ENCODE results near the gene CYP4X1.
"Not testable (repeated sequence)": the region's sequence is repeated elsewhere in the genome, so short reads cannot be mapped to it uniquely, and the experiment has no call there.

CYP4X1 gene

GRCh38 chr1:47069080-47069479 is 45.6 kb downstream of the CYP4X1 start:
- DNase-seq (ENCODE audit: low read depth in 3 of 3), result not testable (repeated sequence)

- not testable (repeated sequence) for DNase-seq (ENCODE audit: low read depth in 3 of 3)
These were observed 46.0 kb downstream of the CYP4X1 start for GRCh38 chr1:47069509-47069908.

- DNase-seq (ENCODE audit: low read depth in 3 of 3), result not testable (repeated sequence)
These were observed 65.9 kb downstream of the CYP4X1 start for GRCh38 chr1:47089356-47089755.

- DNase-seq (ENCODE audit: low read depth in 3 of 3), result not testable (repeated sequence)
These were observed 68.0 kb downstream of the CYP4X1 start for GRCh38 chr1:47091476-47091875.

Measured in stimulated activated CD4-positive, alpha-beta T cell treated with anti-CD3 and anti-CD28 coated beads, TNF-alpha, amount 100 ng/mL, for 4 hours (primary cell).